GM19025 (cell line): ENCODE data around the gene DYNLT1.
"Not testable (repeated sequence)": the region's sequence is repeated elsewhere in the genome, so short reads cannot be mapped to it uniquely, and the experiment has no call there.

Source experiments
- ATAC-seq: cut with Tn5 transposase; IDR thresholded peaks from one replicate; pipeline ENCODE4 v1.9.1; 2021; ENCODE audit warnings: mild to moderate bottlenecking, low read depth, moderate library complexity; ENCODE audit not compliant: unreplicated experiment

DYNLT1 gene

DNA sequence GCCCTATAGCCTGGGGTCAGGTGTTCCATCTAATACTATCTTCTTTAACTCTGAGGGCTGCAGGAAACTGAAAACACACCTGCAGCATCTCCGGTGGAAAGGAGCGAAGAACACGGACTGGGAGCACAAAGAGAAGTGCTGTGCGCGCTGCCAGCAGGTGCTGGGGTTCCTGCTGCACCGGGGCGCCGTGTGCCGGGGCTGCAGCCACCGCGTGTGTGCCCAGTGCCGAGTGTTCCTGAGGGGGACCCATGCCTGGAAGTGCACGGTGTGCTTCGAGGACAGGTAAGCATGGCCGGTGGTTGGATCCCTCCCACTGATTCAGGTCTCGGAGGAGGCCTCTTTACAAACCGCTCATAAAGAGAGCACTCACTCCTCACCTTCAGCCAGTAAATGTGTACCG is 20.8 kb upstream of the DYNLT1 start:
- ATAC-seq = no peak

- no peak for ATAC-seq
Observed at GRCh38 chr6:158663625-158664165, 19.2 kb upstream of the DYNLT1 start.

DNA sequence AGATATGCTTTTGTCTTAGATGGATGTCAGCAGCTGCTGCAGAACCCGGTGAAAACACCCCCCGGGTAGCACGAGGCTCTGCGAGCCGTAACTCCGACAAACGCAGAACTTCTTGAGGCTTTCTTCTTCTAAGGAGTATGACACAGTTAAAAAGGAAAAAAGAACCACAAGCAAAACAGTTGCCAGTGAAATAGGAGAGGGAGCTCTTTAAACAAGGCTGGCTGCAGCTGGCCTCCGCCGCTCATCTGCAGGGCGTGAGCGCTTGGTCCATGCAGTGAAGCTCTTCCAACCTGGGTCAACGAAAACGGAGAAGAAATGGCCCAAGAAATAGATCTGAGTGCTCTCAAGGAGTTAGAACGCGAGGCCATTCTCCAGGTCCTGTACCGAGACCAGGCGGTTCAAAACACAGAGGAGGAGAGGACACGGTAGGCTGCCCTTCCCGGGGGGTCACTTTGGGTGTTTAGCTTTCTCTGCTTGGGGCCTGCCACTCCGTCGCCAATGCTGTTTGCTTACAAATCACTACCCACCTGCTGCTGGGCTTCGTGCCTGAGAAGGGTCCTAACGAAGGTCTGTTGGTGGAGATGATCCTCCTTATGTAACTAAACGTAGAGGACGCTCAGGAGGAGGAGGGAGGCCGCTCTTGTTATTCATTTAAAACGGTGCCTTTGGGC is 18.5 kb upstream of the DYNLT1 start:
- no peak for ATAC-seq

GRCh38 chr6:158662607-158662953 is 18.0 kb upstream of the DYNLT1 start:
- no peak for ATAC-seq

- ATAC-seq = no peak
Observed at GRCh38 chr6:158661156-158661685, 16.7 kb upstream of the DYNLT1 start.

- ATAC-seq = no peak
Observed at GRCh38 chr6:158660333-158660754, 15.8 kb upstream of the DYNLT1 start.

DNA sequence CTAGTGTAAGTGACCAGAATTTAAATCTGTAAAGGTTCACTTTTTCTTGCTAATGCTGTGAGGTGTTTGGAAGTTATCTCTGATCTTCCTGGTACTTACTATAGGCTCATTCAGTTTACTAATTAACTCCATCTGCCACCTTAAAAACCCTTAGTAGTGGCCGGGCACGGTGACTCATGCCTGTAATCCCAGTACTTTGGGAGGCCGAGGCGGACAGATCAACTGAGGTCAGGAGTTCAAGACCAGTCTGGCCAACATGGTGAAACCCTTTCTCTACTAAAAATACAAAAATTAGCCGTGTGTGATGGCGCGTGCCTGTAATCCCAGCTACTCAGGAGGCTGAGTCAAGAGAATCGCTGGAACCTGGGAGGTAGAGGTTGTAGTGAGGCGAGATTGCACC is 12.4 kb upstream of the DYNLT1 start:
- not testable (repeated sequence) for ATAC-seq

- no peak for ATAC-seq
Observed at GRCh38 chr6:158655569-158656450, 11.3 kb upstream of the DYNLT1 start.

DNA sequence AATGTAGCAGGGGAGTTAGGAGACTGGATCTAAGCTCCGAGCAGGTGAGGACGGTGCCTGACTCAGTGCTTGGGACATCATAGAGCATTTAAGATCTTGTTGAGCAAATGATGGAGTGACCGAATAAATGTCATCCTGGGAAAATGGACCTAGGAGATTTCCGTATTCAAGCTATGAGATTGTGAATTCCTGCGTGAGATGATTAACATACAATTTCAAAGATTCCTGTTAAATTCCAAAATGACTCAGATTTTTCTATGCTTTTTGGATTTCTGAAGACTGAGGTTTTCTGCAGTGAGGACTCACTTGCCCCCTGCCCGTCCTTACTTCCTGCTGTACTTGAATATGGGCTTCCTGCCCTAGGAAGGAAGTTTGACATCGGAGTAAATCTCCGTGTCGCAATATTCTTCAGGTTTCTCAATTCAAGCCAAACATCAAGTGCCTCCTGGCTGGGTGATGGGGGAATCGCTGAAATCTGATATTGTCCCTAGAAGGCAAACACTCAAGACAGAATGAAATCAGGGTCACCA is 10.5 kb upstream of the DYNLT1 start:
- ATAC-seq = no peak

DNA sequence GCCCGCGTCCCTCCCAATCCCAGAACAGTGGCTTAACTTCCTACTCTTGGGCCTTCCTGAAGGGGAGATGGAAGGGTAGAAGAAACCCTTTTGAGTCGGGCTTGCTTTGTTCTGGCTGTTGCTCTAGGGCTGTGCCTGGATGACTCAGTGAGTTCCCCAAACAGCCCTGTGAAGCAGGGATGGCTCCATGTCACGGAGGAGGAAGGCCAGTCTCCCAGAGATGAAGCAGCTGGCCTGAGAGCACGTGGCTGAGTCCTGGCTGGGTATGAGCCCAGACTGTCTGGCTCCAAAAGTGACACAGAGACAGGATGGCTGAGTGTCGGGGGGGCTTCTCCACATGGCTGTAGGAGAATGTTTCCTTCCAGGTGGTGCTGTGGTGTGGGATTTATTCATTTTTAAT is 10.0 kb upstream of the DYNLT1 start:
- no peak for ATAC-seq

DNA sequence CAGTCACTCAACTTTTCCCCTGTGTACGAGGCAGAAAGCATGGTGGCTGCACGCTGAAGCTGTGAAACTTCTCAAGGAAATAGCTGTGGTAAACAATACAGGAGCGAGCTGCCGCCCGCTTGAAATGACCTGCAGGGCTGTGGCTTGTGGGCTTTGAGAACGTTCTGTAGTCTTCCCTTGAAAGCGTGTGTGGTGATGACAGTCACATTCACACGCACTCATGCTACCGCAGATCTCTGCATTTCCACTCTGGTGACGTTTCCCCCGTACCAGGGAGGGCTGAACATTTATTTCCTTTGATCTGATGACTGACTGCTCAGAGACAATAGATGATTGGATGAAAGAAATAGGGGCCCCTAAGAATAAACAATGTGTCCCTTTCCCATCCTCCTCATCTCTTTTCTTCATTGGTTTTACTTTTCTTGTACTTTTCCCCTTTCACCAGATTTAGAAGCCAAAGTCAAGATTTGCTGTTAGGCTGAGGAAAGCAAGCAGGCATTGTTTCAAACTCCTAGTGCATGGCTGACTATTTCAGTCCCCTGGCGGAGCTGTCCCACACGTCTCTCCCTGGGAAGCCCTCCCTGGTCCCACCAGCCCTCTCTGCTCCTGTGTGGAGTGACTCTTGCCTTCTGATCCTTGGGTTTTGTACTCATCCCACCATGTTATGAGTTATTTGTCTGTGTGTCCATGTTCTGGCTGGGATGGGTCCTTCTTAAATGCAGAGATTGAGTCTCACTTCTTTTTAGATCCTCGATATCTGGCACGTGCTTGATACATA is 9.2 kb upstream of the DYNLT1 start:
- peak; percentile 53 for ATAC-seq

- ATAC-seq = not testable (repeated sequence)
Observed at GRCh38 chr6:158651981-158652737, 7.6 kb upstream of the DYNLT1 start.

- peak; percentile 44 for ATAC-seq
Observed at GRCh38 chr6:158649289-158650143, 5.0 kb upstream of the DYNLT1 start, which contains the start of gene SYTL3. TSS of gene SYTL3 (plus strand) at chr6:158650054. CDS start at chr6:158663269, 13,215 bp downstream.

GRCh38 chr6:158648682-158649131 is 4.2 kb upstream of the DYNLT1 start:
- no peak for ATAC-seq

DNA sequence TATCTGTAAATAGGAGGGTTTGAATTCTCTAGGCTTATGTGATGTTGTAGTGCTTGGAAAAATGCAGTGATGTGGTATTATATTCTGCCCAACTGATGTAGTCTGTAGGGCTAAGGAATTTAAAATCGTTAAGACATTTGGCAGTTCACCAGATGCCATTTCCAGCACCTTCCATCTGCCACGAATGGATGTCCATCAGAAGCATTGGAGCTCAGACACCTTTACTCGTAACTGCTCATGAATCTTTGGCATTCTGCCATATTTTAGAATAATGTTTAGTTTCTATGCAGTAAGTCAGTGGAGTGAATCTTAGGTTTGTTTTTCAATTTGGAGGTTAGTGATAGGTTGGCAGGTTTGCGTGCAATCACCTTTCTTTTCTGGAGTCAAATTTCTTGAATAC is 3.0 kb upstream of the DYNLT1 start:
- ATAC-seq = no peak

DNA sequence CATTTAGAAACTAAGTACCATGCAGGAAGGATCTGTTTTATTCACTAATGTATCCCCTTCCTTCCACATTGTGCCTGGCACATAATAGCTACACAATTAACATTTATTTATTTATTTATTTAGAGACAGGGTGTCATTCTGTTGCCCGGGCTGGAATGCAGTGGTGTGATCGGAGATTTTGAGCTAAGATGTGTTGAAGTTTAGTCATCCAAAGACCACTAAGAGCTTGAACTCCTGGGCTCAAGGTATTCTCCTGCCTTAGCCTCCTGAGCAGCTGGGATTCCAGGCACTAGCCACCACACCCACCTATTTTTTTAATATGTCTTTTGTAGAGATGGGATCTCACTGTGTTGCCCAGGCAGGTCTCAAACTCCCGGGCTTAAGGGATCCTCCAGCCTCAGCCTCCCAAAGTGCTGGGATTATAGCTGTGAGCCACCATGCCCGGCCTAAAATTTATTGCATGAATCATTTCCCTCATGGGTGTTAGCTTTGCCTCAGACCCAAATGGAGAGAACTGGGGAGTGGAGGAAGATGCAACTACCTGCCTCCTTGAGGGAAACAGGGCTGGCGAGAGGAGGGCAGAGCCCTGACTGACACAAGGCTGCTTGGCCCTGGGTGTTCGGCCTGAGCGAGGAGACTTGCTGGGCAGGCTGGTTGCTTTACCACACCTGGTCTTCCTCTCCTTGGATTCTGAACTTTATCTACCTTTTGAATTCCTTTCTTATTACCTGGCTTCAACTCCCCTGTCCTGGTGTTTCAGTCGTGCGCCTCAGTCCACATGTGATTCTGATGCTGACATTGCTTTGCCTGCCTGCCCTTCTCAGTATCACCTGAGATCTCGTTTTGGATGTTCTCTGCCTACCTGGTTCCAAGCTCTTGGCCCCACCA is 1.7 kb upstream of the DYNLT1 start:
- ATAC-seq = no peak
